ENCODE data around the gene EFNA2. TPM values are rescaled to one million over a fixed set of nuclear protein-coding genes. Genes with fewer than 3 reads are reported as not detected.

EFNA2 gene
- total RNA-seq, 1 experiment from 2014 or later, result 1.5 TPM

GRCh38 chr19:1266916-1267476 lies 18.7 kb upstream of the EFNA2 start:
- in situ Hi-C loops (cut with HindIII; ENCODE audit: low pct_unique_long_range_greater_than_20kb, low sequenced_read_pairs), result no loop called here

DNA sequence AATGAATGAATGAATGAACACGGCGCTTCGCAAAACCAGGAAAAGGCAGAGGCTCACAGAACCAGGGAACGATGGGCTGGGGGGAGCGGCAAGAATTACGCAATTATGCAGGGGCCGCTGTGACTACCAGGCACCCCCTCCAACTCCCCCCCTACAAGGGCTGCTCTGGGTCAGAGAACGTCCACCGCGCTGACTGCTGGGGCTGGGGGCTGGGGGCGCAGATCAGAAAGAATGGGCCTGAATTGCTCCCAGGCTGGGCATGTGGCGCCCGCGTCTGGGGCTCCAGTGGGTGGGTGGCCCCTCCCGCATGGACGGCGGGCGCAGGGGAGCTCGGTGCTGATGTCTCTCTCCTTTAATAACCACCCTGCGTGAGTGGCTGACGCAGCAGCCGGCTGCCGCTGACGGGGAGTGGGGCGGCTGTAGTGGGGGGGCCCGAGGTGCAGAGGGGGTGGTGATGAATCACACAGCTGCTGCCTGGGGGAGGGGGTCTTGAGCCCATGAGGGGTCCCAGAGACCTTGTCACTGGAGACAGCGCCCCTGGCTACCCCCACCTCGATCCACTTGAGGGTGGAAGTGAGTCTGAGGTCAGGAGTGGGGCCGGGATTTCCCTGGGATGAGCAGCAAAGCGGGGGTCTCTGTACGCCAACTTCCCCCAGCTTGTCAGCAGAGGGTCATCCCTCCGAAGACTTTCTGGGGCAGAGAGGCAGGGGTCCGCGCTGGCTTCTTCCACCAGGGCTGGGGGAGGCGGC lies 18.0 kb upstream of the EFNA2 start:
- no peak for DNase-seq (ENCODE audit: low read depth, low spot score)
- in situ Hi-C loops (cut with HindIII; ENCODE audit: low pct_unique_long_range_greater_than_20kb, low sequenced_read_pairs), result no loop called here

More at GRCh38 chr19:1266916-1267476, 18.7 kb upstream of the EFNA2 start:
- DNase-seq (ENCODE audit: low read depth, low spot score), result peak; percentile 39

DNA sequence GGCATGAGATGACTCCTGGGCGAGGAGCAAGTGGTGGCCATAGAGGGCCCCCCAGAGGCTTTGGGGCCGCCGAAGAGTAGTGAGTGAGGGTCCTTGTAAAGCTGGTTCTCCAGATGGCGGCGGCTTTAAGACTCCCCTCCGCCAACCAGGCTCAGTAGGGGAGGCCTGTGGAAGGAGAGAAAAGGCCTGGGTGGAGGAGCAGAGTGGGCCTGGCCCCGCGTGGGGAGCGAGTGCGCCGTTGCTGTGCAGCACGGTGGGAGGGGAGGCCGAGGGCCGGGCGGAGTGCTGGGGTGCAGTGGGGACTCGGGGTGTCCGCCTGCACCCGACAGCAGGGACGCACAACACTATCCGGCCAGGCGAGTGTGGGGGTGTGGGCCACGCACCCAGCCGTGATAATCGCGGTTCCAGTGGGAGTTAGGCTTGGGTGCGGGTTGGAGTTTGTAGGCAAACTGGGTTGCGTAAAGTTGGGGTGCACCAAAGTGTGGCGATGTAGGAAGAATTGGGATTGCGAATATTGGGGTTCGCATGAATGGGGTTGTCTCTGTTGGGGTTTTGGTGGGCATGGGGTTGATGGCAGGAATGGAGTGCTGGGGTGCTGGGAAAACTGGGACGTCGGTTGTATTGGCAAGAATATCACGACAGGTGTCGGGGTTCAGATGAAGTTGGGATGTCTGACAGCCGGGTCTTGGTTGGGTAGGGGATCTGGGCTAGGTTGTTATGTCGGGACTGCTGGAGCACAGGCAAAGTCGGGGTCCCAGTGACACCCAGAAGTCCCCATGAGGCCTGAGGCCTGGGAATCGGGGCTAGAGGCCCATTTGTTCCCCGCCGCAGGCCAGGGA lies 17.2 kb upstream of the EFNA2 start:
- DNase-seq (ENCODE audit: low read depth, low spot score), result no peak
- in situ Hi-C loops (cut with HindIII; ENCODE audit: low pct_unique_long_range_greater_than_20kb, low sequenced_read_pairs), result no loop called here

DNA sequence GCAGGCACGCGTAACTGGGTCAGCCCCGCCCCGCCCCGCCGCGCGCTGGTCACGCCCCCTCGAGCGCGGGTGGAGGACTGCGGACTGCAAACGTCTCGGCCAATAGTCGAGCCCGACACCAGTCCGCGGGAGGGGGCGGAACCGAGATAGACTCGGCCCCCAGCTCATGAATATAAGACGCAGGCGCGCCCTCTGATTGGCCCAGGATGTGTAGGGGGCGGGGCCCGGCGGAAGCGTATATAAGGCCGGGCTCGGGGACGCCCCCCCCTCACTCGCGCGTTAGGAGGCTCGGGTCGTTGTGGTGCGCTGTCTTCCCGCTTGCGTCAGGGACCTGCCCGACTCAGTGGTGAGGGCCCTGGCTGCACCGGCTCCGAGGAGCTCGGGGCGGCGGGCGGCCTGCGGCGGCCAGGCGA lies 16.6 kb upstream of the EFNA2 start, which contains the start of gene CIRBP:
Gene CIRBP (plus strand): TSS at position 268 of the 413 bp plus-strand sequence. CDS start 1,602 bp downstream, outside the sequence.
- peak; percentile 96 for DNase-seq (ENCODE audit: low read depth, low spot score)
- in situ Hi-C loops (cut with HindIII; ENCODE audit: low pct_unique_long_range_greater_than_20kb, low sequenced_read_pairs), result no loop called here

DNA sequence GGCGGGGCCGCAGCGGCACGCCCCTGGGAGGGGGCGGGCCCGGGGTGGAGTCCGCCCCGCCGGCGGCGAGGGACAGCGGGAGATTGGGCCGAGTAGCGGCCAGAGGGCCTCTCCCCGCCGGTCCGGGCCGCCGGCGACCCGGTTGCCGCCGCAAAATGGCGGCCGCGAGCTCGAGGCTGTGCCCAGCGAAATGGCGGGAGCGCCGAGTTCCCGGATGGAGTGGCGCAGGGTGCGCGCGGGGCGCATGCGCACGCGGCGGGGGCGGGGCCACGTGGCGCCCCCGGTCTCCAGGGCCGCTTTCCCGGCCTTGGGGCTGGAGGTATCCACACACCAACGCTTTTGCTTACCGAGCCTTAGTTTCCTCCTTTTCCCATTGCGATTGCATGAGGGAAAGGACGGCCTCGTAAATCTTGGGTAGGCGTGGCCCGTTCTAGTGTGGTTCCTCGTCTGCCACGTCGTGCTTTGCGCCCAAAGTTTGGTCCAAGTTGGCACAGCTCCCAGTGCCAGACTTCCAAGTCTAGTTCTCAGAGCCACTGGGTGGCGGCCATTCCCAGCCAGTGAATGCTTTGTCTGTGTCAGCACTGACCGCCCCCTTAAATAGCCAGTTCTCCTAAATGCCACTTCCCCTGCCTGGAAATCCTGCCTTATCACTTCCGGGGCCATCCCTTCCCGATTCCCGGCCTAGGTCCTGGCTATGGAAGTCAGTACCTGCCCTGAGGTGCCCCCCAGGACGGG lies 16.0 kb upstream of the EFNA2 start:
- in situ Hi-C loops (cut with HindIII; ENCODE audit: low pct_unique_long_range_greater_than_20kb, low sequenced_read_pairs), result no loop called here
- DNase-seq (ENCODE audit: low read depth, low spot score), result peak; percentile 77

GRCh38 chr19:1270213-1270853 lies 15.3 kb upstream of the EFNA2 start:
- DNase-seq (ENCODE audit: low read depth, low spot score), result no peak
- in situ Hi-C loops (cut with HindIII; ENCODE audit: low pct_unique_long_range_greater_than_20kb, low sequenced_read_pairs), result no loop called here

DNA sequence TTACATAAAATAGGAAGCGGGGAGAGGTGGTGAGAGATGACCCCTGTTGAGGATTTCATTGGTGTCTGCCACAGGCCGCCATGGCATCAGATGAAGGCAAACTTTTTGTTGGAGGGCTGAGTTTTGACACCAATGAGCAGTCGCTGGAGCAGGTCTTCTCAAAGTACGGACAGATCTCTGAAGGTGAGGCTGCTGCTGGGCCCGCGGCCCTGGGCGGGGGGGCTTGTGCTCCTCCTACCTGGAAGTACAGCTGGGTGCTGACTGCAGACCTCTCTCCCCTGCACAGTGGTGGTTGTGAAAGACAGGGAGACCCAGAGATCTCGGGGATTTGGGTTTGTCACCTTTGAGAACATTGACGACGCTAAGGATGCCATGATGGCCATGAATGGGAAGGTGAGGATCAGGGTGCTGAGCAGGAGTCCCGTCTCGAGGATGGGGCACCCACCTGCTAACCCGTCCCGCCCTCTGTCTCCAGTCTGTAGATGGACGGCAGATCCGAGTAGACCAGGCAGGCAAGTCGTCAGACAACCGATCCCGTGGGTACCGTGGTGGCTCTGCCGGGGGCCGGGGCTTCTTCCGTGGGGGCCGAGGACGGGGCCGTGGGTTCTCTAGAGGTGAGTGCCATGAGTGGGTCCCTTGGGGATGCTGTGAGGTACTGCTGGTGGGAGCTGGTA lies 14.7 kb upstream of the EFNA2 start:
- no peak for DNase-seq (ENCODE audit: low read depth, low spot score)
- in situ Hi-C loops (cut with HindIII; ENCODE audit: low pct_unique_long_range_greater_than_20kb, low sequenced_read_pairs), result no loop called here

DNA sequence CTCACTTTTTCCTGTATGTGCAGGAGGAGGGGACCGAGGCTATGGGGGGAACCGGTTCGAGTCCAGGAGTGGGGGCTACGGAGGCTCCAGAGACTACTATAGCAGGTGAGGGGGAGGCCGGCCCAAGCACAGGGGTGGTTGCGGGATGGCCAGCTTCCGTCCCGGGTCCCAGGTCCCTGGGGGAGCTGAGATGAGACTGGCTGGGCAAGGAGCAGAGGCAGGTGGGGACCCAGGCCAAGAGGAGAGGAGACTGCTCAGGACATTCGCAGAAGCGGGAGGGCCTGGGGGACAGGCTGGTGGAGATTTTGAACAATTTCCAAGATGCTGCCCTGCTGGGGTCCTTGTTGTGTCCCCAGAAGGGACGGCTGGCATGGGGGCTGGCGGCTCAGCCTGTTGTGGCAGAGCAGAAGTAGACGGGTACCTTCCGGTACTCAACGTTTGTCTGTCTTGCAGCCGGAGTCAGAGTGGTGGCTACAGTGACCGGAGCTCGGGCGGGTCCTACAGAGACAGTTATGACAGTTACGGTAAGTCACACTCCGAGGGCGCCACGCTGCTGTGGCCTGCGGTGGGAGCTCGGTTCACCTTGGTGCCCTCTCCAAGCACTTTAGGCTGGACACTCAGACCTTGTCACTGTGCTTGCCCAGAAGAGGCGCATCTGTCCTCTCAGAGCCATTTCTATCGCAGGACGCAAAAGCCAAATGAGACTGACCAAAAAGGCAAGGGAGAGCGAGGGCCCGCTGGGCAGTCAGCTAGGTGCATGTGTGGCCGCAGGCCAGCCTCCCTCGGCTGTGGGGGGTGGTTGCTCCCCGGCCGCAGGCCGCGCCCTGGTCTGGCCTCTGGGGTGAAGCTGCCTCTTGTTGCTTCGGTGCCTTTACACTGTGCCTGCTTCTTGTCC lies 13.9 kb upstream of the EFNA2 start:
- in situ Hi-C loops (cut with HindIII; ENCODE audit: low pct_unique_long_range_greater_than_20kb, low sequenced_read_pairs), result no loop called here
- no peak for DNase-seq (ENCODE audit: low read depth, low spot score)

DNA sequence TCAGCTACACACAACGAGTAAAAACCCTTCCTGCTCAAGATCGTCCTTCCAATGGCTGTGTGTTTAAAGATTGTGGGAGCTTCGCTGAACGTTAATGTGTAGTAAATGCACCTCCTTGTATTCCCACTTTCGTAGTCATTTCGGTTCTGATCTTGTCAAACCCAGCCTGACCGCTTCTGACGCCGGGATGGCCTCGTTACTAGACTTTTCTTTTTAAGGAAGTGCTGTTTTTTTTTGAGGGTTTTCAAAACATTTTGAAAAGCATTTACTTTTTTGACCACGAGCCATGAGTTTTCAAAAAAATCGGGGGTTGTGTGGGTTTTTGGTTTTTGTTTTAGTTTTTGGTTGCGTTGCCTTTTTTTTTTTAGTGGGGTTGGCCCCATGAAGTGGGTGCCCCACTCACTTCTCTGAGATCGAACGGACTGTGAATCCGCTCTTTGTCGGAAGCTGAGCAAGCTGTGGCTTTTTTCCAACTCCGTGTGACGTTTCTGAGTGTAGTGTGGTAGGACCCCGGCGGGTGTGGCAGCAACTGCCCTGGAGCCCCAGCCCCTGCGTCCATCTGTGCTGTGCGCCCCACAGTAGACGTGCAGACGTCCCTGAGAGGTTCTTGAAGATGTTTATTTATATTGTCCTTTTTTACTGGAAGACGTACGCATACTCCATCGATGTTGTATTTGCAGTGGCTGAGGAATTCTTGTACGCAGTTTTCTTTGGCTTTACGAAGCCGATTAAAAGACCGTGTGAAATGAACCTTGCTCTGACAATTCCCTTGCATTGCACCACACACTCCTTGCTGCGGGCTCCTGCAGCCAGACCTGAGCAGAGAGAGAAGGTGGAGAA lies 13.0 kb upstream of the EFNA2 start:
- DNase-seq (ENCODE audit: low read depth, low spot score), result no peak
- in situ Hi-C loops (cut with HindIII; ENCODE audit: low pct_unique_long_range_greater_than_20kb, low sequenced_read_pairs), result no loop called here

- no peak for DNase-seq (ENCODE audit: low read depth, low spot score)
- in situ Hi-C loops (cut with HindIII; ENCODE audit: low pct_unique_long_range_greater_than_20kb, low sequenced_read_pairs), result no loop called here
These were observed 12.2 kb upstream of the EFNA2 start for GRCh38 chr19:1273263-1274041.

- in situ Hi-C loops (cut with HindIII; ENCODE audit: low pct_unique_long_range_greater_than_20kb, low sequenced_read_pairs), result no loop called here
- DNase-seq (ENCODE audit: low read depth, low spot score), result no peak
These were observed 11.4 kb upstream of the EFNA2 start for GRCh38 chr19:1274081-1274851.

DNA sequence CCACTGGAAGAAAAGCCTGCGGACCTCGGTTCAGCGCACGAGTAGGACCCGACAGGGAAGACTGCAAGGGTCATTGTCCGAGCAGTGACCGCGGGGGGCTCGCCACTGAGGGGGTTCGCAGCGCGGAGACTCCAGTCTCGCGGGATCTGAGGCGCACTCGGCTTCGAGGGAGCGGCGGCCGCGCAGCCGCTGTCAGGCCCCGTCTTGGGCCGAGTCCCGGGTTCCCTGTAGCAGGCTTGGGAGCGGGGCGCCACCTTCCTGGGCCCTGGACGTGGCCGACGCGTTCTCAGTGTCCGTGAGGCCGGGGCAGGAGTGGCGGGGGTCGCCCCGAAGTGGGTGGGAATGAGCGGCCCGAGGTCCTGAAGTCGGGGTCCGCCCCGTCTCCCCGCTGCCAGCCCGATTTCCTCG lies 10.8 kb upstream of the EFNA2 start:
- no peak for DNase-seq (ENCODE audit: low read depth, low spot score)
- in situ Hi-C loops (cut with HindIII; ENCODE audit: low pct_unique_long_range_greater_than_20kb, low sequenced_read_pairs), result no loop called here

DNA sequence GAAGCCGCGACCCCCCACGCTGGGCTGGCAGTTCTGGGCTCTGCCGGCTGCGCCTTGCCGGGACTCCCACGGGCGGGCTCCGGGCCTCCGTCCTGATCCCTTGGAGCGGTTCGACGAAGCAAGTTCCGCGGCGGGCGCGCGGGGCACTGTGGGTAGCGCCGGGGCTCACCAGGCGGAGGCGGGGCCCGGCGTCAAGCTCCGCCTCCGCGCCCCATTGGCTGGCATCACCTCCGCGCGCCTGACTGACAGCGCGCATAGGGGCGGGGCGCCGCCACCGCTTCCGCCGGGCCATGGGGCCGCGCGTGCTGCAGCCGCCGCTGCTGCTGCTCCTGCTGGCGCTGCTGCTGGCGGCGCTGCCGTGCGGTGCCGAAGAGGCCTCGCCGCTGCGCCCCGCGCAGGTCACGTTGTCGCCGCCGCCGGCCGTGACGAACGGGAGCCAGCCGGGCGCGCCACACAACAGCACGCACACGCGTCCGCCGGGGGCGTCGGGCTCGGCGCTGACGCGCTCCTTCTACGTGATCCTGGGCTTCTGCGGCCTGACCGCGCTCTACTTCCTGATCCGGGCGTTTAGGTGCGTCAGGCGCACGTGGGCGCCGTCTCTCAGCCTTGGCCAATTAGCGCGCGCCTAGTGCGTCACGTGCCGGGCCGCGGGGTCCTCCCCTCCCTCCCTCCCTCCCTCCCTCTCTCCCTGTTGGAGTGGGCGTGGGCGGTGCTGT lies 10.3 kb upstream of the EFNA2 start, which contains the start of gene FAM174C:
Gene FAM174C (plus strand): TSS at position 271 of the 716 bp plus-strand sequence. CDS start 20 bp downstream, at position 291.
- in situ Hi-C loops (cut with HindIII; ENCODE audit: low pct_unique_long_range_greater_than_20kb, low sequenced_read_pairs), result no loop called here

More for the DNA sequence above, 10.3 kb upstream of the EFNA2 start, which contains the start of gene FAM174C:
- DNase-seq (ENCODE audit: low read depth, low spot score), result peak; percentile 95

All from SK-MEL-5 (cell line).